Measurements from ENCODE around the gene YIPF2.

YIPF2 gene

DNA sequence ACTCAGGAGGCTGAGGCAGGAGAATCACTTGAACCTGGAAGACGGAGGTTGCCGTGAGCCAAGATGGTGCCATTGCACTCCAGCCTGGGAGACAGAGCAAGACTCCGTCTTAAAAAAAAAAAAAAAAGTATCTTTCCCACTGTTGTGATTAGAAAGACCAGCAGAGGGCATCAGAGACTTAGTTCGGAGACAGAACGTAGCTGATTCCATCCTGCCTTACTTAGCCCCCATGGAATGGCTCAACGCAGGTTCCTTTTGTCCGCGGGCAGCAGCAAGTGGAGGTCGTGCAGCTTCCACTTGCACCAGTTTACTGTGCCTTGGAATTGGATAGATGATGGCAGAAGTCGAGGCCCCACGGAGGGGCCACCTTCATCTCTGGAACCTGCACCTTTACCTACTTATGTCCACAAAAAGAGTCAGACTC lies 8.2 kb upstream of the YIPF2 start:
- DNase-seq (ENCODE audit: low read depth), result no peak

DNA sequence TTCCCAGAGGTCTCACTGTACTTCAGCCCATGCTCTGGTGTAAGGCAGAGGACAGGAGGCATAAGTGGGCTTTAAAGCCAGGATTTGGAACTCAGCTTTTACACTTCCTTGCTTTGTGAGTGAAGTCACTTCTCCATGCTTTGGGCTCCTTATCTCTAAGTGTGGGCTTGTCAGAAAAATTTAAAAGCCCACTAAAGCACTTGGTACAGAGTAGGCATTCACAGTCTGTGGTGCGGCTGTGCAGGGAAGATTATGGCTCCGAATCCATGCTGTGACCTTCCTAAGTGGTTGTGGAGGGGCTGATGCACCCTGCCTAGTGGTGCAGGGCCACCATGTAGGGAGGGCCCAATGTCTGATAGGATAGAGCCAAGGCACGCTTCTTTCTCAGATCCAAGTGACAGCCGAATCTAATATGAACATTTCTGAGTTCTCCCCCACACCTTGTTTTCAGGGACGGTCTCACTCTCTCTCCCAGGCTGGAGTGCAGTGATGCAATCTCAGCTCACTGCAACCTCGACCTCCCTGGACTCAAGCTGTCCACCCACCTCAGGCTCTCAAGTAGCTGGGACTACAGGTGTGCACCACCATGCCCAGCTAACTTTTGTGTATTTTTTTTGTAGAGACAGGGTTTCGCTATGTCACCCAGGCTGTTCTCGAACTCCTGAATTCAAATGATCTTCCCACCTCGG lies 7.1 kb upstream of the YIPF2 start:
- no peak for DNase-seq (ENCODE audit: low read depth)

- no peak for DNase-seq (ENCODE audit: low read depth)
These were observed 959 bp upstream of the YIPF2 start for GRCh38 chr19:10929402-10929794.

- DNase-seq (ENCODE audit: low read depth), result no peak
These were observed 493 bp downstream of the YIPF2 start for GRCh38 chr19:10927730-10928562.

DNA sequence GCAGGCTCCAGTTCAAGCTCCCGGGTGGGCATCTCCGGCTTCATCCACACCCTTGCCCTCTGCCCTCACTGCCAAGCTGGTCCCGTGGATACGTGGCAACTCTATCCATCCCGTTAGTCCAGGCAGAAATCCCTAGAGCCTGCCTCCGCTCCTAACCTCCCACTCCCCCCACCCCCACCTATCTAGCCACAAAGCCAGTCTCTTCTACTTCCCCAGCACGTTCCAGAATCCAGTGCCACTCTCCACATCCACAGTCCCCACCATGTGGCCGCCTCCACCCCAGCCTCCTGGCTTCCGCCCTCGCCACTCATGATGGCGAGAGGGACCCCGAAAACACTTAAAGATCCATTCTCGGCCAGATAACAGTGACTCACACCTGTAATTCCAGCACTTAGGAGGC lies 3.8 kb downstream of the YIPF2 start:
- no peak for DNase-seq (ENCODE audit: low read depth)

DNA sequence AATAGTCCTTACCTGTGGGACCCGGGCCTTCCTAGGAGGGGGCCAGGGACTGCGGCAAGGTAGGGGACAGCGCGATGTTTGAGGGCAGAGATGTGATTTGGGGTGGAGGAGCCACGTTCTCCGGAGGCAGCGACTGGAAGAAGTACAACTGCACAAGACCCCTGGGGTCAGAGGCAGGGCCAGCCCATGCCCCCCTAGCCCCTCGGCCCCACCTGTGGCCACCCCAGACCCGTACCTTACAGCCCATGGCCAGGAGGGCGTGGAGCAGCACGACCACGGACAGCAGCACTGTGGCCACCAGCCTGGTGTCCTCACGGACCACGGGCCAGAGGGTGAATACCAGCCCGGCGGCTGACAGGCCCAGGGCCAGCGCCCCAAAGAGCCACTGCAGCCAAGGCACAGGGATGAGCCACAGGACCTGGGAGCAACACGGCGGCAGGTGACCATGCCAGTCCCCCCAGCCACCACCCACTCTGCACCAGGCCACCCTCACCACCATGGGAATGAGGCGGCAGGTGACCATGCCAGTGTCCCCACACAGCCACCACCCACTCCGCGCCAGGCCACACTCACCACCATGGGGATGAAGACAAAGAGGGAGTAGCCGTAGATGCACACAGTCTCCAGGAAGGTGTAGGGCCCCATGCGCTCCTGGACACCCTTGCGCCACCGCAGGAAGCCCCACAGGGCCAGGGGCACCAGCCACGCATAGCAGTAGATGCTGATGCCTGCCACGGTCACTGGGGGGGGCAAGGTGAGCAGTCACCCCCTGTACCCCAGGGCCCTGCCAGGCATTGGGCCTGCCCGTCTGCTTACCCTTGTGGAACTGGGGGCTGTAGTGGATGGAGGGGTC lies 5.0 kb downstream of the YIPF2 start:
- no peak for DNase-seq (ENCODE audit: low read depth)

DNA sequence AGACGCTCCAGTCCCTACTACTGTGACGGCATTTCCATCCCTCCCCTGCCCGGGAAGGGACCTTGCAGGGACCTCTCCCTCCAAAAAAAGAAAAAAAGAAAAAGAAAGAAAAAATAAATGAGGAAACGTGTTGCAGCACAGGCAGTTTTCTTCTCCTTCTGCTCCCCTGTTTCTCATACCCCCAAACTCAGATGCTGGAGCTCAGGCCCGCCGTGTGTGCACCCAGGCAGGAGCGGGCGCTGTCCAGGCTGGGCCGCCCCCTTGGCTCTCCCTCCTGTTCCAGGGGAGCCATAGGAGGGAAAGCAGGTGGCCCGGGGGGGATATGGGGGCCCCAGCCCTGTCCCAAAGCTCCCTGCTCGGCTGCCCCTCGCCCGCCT lies 5.8 kb downstream of the YIPF2 start:
- no peak for DNase-seq (ENCODE audit: low read depth)

- DNase-seq (ENCODE audit: low read depth), result no peak
These were observed 6.4 kb downstream of the YIPF2 start for GRCh38 chr19:10921910-10922637.

- no peak for DNase-seq (ENCODE audit: low read depth)
These were observed 7.1 kb downstream of the YIPF2 start for GRCh38 chr19:10921199-10921909.

- no peak for DNase-seq (ENCODE audit: low read depth)
These were observed 7.7 kb downstream of the YIPF2 start for GRCh38 chr19:10920781-10921180.

DNA sequence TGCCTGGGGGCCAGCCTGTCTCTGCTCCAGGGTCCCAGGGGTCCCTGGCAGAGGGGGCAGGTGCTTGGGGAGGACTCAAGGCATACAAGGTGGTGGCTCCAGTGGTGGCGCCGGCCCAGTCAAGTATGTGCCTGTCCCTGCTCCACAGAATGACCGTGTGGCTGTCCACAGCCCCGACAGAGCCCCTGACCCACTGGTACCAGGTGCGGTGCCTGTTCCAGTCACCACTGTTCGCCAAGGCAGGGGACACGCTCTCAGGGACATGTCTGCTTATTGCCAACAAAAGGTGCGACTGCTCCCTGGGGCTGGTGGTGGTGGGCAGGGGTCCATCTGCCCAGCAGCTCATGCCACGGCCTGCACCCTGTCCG lies 8.2 kb downstream of the YIPF2 start:
- DNase-seq (ENCODE audit: low read depth), result no peak

DNA sequence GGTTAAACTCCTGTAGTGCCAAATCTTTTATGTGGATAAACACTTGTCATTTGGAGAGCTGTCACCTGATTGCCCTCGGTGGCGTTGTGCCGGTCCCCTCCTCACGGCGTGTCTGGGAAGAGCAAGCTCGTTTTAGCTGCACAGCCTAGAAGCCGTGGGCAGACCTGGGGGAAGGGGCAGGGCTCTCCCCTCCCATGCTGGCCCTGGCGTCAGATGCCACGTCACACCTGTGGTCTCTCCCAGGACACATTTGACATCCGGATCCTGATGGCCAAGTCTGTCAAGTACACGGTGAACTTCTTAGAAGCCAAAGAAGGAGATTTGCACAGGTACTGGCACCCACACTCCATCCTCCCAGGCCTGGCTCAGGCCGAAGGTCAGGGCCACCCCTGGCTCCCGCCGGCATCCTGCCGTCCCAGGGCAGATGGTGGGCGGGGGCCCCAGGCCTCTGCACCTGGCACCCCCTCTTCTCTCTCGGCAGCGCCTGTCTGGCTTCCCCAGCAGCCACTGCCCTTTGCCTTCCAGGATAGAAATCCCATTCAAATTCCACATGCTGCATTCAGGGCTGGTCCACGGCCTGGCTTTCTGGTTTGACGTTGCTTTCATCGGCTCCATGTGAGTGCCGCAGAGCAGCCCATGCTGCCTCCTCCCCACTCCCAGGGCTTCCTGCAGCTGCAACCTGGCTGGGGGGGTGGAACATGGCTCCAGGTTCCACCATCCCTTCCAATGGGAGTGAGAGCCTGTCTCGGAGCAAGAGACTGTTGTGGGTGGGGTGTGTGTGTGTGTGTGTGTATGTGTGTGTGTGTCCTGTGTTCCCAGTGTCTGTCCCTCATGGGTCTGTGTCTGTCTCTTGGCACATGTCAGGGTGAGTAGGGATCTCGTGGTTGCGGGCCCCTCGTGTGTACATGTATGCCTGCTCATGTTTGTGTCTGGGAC lies 8.8 kb downstream of the YIPF2 start:
- no peak for DNase-seq (ENCODE audit: low read depth)

DNA sequence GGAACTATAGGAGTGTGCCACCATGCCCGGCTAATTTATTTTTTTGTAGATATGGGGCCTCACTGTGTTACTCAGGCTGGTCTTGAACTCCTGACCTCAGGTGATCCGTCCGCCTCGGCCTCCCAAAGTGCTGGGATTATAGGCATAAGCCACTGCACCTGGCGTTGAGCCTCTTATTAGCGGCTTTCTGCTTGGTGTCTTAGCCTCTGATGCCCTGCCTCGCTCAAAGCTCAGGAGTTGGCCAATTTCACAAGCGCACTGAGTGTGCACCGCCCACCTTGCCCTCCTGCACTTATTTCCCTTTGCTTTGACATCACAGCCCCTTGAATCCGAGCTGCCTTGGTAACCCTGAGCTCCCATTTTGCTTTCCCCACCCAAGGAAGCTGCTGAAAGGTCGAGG lies 10.1 kb downstream of the YIPF2 start:
- DNase-seq (ENCODE audit: low read depth), result no peak

DNA sequence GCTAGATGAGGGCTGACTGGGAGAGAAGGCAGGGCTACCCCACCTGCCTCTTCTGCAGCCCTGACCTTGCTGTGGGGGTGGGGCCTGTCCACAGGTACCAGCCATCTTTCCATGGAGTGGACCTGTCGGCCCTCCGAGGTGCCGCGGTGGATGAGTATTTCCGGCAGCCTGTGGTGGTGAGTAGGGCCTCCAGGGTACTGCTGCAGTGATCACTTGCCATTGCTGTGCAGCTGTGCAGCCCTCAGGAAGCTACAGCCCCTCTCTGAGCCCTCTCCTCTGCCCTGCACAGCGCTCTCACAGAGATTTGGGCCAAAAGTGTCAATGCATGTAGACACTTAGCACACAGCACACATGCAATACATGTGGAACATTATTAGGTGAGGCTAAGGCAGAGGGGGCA lies 11.8 kb downstream of the YIPF2 start:
- DNase-seq (ENCODE audit: low read depth), result no peak

GRCh38 chr19:10915130-10916091 lies 13.0 kb downstream of the YIPF2 start:
- no peak for DNase-seq (ENCODE audit: low read depth)

GRCh38 chr19:10913716-10914340 lies 14.6 kb downstream of the YIPF2 start:
- no peak for DNase-seq (ENCODE audit: low read depth)

- DNase-seq (ENCODE audit: low read depth), result no peak
These were observed 15.8 kb downstream of the YIPF2 start for GRCh38 chr19:10912619-10913018.

DNA sequence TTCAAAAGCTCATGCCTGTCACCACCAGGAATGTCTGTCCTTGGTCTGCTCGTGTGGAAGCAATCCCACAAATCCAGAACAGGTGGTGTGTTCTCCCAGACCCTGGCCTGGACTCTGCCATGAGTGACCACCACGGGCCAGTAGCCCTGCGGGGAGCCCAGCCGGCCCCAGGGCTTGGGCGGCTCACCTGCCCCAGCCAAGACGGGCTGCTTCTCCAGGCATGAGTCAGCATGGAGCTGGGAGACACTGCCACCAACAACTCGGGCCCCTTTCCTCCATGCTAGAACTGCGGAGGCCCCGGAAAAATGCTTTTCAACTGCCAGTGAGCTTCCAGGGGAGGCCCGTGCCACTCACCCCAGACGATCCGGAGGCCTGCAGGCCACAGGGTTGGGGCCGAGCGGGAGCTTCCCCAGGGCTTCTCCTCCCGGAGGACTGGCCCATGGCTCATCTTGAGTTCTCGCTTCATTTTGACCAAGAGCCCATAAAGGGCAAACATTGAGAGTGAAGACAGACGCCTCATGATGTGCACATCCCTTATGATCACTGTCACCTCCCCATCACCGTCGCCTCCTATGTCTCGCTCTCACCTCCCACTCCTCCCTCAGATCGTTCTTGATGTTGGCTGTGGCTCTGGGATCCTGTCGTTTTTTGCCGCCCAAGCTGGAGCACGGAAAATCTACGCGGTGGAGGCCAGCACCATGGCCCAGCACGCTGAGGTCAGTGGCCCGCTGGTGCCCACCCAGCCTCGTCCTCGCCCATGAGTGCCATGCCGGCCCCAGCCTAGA lies 16.7 kb downstream of the YIPF2 start:
- DNase-seq (ENCODE audit: low read depth), result no peak

Data from stimulated activated CD8-positive, alpha-beta memory T cell treated with anti-CD3 and anti-CD28 coated beads, Interleukin-4, amount 100 ng/mL, for 24 hours (primary cell).